ENCODE data around the gene EML5. TPM values are rescaled to one million over a fixed set of nuclear protein-coding genes. Genes with fewer than 3 reads are reported as not detected.

The EML5 gene
- total and polyA plus RNA-seq, 8 donors: 0.65 to 2.0 (median 1.3) TPM

- no peak for FAIRE-seq
- no peak for TF ChIP-seq CTCF (IDR thresholded peaks at IDR 0.05)
Measured at GRCh38 chr14:88631091-88631490, 161.7 kb downstream of the EML5 start.

GRCh38 chr14:88630565-88630964 lies 162.2 kb downstream of the EML5 start:
- H3K27me3 ChIP-seq: no peaks in the 10 kb centered on the region
- ATAC-seq: peak in 2 of 4 donors; percentile 54 to 86
- H3K27ac ChIP-seq: no peak overlapping the region
- intact Hi-C loops (cut with DNase I): no loop called here
- no peaks in the 10 kb centered on the region for H3K4me1 ChIP-seq
- no peak for TF ChIP-seq CTCF (IDR thresholded peaks at IDR 0.05)
- peak in 1 of 6 donors; percentile 16 for DNase-seq
- no peak overlapping the region for H3K4me3 ChIP-seq
- FAIRE-seq: no peak
- WGBS, 2 donors: 84 to 86% methylated on average over 6 of the region's 6 CpGs
- H3K9me3 ChIP-seq: no peaks in the 10 kb centered on the region
- no peaks in the 10 kb centered on the region for H3K36me3 ChIP-seq

More at GRCh38 chr14:88631091-88631490, 161.7 kb downstream of the EML5 start:
- 77 to 80% methylated on average over 3 of the region's 3 CpGs for WGBS, 2 donors
- H3K9me3 ChIP-seq: no peaks in the 10 kb centered on the region
- intact Hi-C loops (cut with DNase I): no loop called here
- H3K4me3 ChIP-seq: no peak overlapping the region
- ATAC-seq (no peak), DNase-seq (no peak)
- no peaks in the 10 kb centered on the region for H3K27me3 ChIP-seq
- no peak overlapping the region for H3K27ac ChIP-seq
- H3K36me3 ChIP-seq: no peaks in the 10 kb centered on the region
- H3K4me1 ChIP-seq: no peaks in the 10 kb centered on the region

- intact Hi-C loops (cut with DNase I): no loop called here
- Histone ChIP-seq H3K4me1 (no peaks in the 10 kb centered on the region), H3K4me3 (no peak overlapping the region), H3K27me3 (no peaks in the 10 kb centered on the region), H3K27ac (no peak overlapping the region), H3K9me3 (no peaks in the 10 kb centered on the region), H3K36me3 (no peaks in the 10 kb centered on the region)
- FAIRE-seq (peak; percentile 79), DNase-seq (no peak), ATAC-seq (no peak)
- TF ChIP-seq CTCF (IDR thresholded peaks at IDR 0.05): no peak
Measured at GRCh38 chr14:88628462-88628861, 164.3 kb downstream of the EML5 start.

GRCh38 chr14:88628033-88628432 lies 164.7 kb downstream of the EML5 start:
- FAIRE-seq (no peak), ATAC-seq (no peak)

GRCh38 chr14:88625671-88626070 lies 167.1 kb downstream of the EML5 start:
- H3K4me3 ChIP-seq: no peak overlapping the region
- ATAC-seq (no peak), DNase-seq (no peak), FAIRE-seq (no peak)
- H3K9me3 ChIP-seq: no peaks in the 10 kb centered on the region
- H3K4me1 ChIP-seq: no peaks in the 10 kb centered on the region
- H3K36me3 ChIP-seq: no peaks in the 10 kb centered on the region
- intact Hi-C loops (cut with DNase I): no loop called here
- WGBS, 2 donors: 94 to 95% methylated on average over 3 of the region's 3 CpGs
- H3K27ac ChIP-seq: no peak overlapping the region
- TF ChIP-seq CTCF (IDR thresholded peaks at IDR 0.05): no peak
- no peaks in the 10 kb centered on the region for H3K27me3 ChIP-seq

More at GRCh38 chr14:88628033-88628432, 164.7 kb downstream of the EML5 start:
- intact Hi-C loops (cut with DNase I): no loop called here
- no peak for DNase-seq
- H3K27ac ChIP-seq: no peak overlapping the region
- no peaks in the 10 kb centered on the region for H3K4me1 ChIP-seq
- TF ChIP-seq CTCF (IDR thresholded peaks at IDR 0.05): no peak
- no peaks in the 10 kb centered on the region for H3K9me3 ChIP-seq
- H3K27me3 ChIP-seq: no peaks in the 10 kb centered on the region
- no peaks in the 10 kb centered on the region for H3K36me3 ChIP-seq
- no peak overlapping the region for H3K4me3 ChIP-seq

Data from pancreas (tissue), 10 donors.